SK-N-SH (cell line): ENCODE results near the gene GNB1L. TPM values are rescaled to one million over a fixed set of nuclear protein-coding genes. Genes with fewer than 3 reads are reported as not detected.

Experiments
- CTCF ChIA-PET: fragments of 300-600, 350-600 bp; formaldehyde crosslinking; extraction: SDS; loops from one replicate; lab custom pipeline; 2021; lab: Yijun Ruan, JAX
- POLR2A ChIA-PET: fragments of 350-600 bp; sonication (Branson Sonifier 250); formaldehyde crosslinking; extraction: SDS; loops from one replicate; lab custom pipeline; 2020; ENCODE audit warnings: antibody characterized with exemption, inconsistent platforms; lab: Yijun Ruan, JAX
- DNase-seq: peaks from one replicate; pipeline ENCODE4 v3.0.0; 2012
- H2AFZ ChIP-seq: fragments of 200-600 bp; sonication (generic); 2 replicates; pipeline ENCODE4 v1.8.1; 2016; ENCODE audit warnings: antibody characterized with exemption, mild to moderate bottlenecking, low read depth
- H3F3A ChIP-seq: fragments of 200-600 bp; sonication (generic); replicated peaks from 2 replicates; pipeline ENCODE3; 2016; ENCODE audit warnings: antibody characterized with exemption, mild to moderate bottlenecking; ENCODE audit not compliant: insufficient read depth
- H3K27ac ChIP-seq, 2 experiments: fragments of 200-500 bp in 1 of 2; fragments of 200-600 bp in 1 of 2; sonication (Bioruptor generic) in 1 of 2; sonication (generic), shearing (Covaris generic) in 1 of 2; 2 replicates each; pipeline versions ENCODE4 v1.5.1 to v1.6.1; 2014 to 2016; ENCODE audit warnings: low read depth in 2 of 2, inconsistent platforms in 1 of 2, low read length in 1 of 2, mild to moderate bottlenecking in 1 of 2, mixed read lengths in 1 of 2
- H3K27me3 ChIP-seq: fragments of 200-600 bp; sonication (generic), shearing (Covaris generic); 2 replicates; pipeline ENCODE4 v1.6.1; 2016; ENCODE audit warnings: mixed run types; ENCODE audit not compliant: insufficient read depth
- H3K36me3 ChIP-seq, 2 experiments: fragments of 200-500 bp in 1 of 2; fragments of 200-600 bp in 1 of 2; sonication (Bioruptor generic) in 1 of 2; sonication (generic) in 1 of 2; replicated peaks in 1 of 2; 2 replicates each; pipeline versions ENCODE3 to v1.5.1; 2014 to 2016; ENCODE audit warnings: low read length in 1 of 2, mild to moderate bottlenecking in 1 of 2; ENCODE audit not compliant: insufficient read depth in 2 of 2, control insufficient read depth in 1 of 2
- H3K4me1 ChIP-seq, 2 experiments: fragments of 200-500 bp in 1 of 2; fragments of 200-600 bp in 1 of 2; sonication (Bioruptor generic) in 1 of 2; sonication (generic), shearing (Covaris generic) in 1 of 2; 2 replicates each; pipeline versions ENCODE4 v1.5.1 to v1.6.1; 2014 to 2016; ENCODE audit warnings: low read depth in 1 of 2, low read length in 1 of 2, mixed run types in 1 of 2; ENCODE audit not compliant: insufficient read depth in 2 of 2, control insufficient read depth in 1 of 2
- H3K4me2 ChIP-seq: fragments of 200-600 bp; sonication (generic), shearing (Covaris generic); 2 replicates; pipeline ENCODE4 v1.6.1; 2017; ENCODE audit warnings: mixed run types
- H3K4me3 ChIP-seq, 2 experiments: fragments of 200-500 bp in 1 of 2; fragments of 200-600 bp in 1 of 2; sonication (Bioruptor generic) in 1 of 2; sonication (generic), shearing (Covaris generic) in 1 of 2; 2 replicates each; pipeline versions ENCODE4 v1.5.1 to v1.8.1; 2014 to 2016; ENCODE audit warnings: low read depth in 2 of 2, inconsistent platforms in 1 of 2, low read length in 1 of 2, mild to moderate bottlenecking in 1 of 2, mixed read lengths in 1 of 2, moderate library complexity in 1 of 2
- H3K79me2 ChIP-seq: fragments of 200-600 bp; sonication (generic); 2 replicates; pipeline ENCODE4 v1.8.1; 2017; ENCODE audit warnings: mild to moderate bottlenecking; ENCODE audit not compliant: insufficient read depth
- H3K9ac ChIP-seq: fragments of 200-600 bp; sonication (generic); 2 replicates; pipeline ENCODE4 v1.6.1; 2017; ENCODE audit warnings: mixed run types
- H3K9me2 ChIP-seq: fragments of 200-600 bp; sonication (generic); 2 replicates; pipeline ENCODE4 v1.6.1; 2017; ENCODE audit warnings: mixed run types
- H3K9me3 ChIP-seq: fragments of 200-600 bp; sonication (generic); 2 replicates; pipeline ENCODE4 v1.6.1; 2017; ENCODE audit warnings: mixed run types, mild to moderate bottlenecking, moderate library complexity
- H4K20me1 ChIP-seq: fragments of 200-600 bp; sonication (generic); 2 replicates; pipeline ENCODE4 v1.6.1; 2017; ENCODE audit warnings: mild to moderate bottlenecking, mixed run types; ENCODE audit not compliant: insufficient read depth
- CHD2 ChIP-seq: fragments of 150-350 bp; IDR thresholded peaks from 2 replicates; pipeline ENCODE4 v1.6.1; 2018; ENCODE audit warnings: low read length; ENCODE audit not compliant: partially characterized antibody
- ELF1 ChIP-seq: IDR thresholded peaks from 2 replicates; pipeline ENCODE4 v1.4.0; 2012
- FOSL2 ChIP-seq: IDR thresholded peaks from 2 replicates; pipeline ENCODE4 v1.4.0; 2012; ENCODE audit warnings: low read depth, mild to moderate bottlenecking, moderate library complexity, borderline replicate concordance
- FOXM1 ChIP-seq: IDR thresholded peaks from 2 replicates; pipeline ENCODE4 v1.4.0; 2012; ENCODE audit warnings: low read depth, mild to moderate bottlenecking
- MAX ChIP-seq: IDR thresholded peaks from 2 replicates; pipeline ENCODE4 v1.4.0; 2012; ENCODE audit warnings: low read depth
- MXI1 ChIP-seq: IDR thresholded peaks from 2 replicates; pipeline ENCODE4 v1.6.1; 2012; ENCODE audit warnings: mild to moderate bottlenecking, low read depth, low read length, improper control_type of control experiment
- NRF1 ChIP-seq: IDR thresholded peaks from 2 replicates; pipeline ENCODE4 v1.6.1; 2012; ENCODE audit warnings: low read depth, mild to moderate bottlenecking, low read length
- RAD21 ChIP-seq: IDR thresholded peaks from 2 replicates; pipeline ENCODE4 v1.6.1; 2012; ENCODE audit warnings: mild to moderate bottlenecking, low read length
- SMC3 ChIP-seq: IDR thresholded peaks from 2 replicates; pipeline ENCODE4 v1.6.1; 2012; ENCODE audit warnings: low read depth, low read length, improper control_type of control experiment
- USF1 ChIP-seq: IDR thresholded peaks from 2 replicates; pipeline ENCODE4 v1.4.0; 2012; ENCODE audit warnings: low read depth, borderline replicate concordance
- WGBS: methylation state at CpG from one replicate; pipeline ENCODE4 v1.1.6; 2017; ENCODE audit warnings: low lambda C conversion rate; 5-methylcytosine and 5-hydroxymethylcytosine counted together
- polyA plus RNA-seq, 3 experiments: library from polyadenylated mRNA; depleted of rRNA; stranded (reverse); fragments of >200 nt; gene quantifications; 2 replicates each; pipeline ENCODE4 v1.2.3, GENCODE V29; 2012
- TF ChIP-seq, protein P1 (sequence below): IDR thresholded peaks from 2 replicates; pipeline ENCODE4; 2012

The GNB1L gene
- polyA plus RNA-seq, 1 of the 3 experiments (the other 2 are of a cell fraction) = 5.9 TPM

GRCh38 chr22:19796160-19796559 is 58.5 kb downstream of the GNB1L start:
- H3K36me3 ChIP-seq = peaks cover 0 to 4% of the 10 kb centered on the region in 2 experiments
- no peaks in the 10 kb centered on the region for H3K9me3 ChIP-seq
- no peaks in the 10 kb centered on the region for H3K9me2 ChIP-seq
- H3K79me2 ChIP-seq = no peaks in the 10 kb centered on the region
- no peaks in the 10 kb centered on the region for H4K20me1 ChIP-seq
- H2AFZ ChIP-seq = no peak overlapping the region
- H3K27me3 ChIP-seq = no peaks in the 10 kb centered on the region
- DNase-seq = peak; percentile 64
- 97% methylated on average over 6 of the region's 7 CpGs for WGBS
- no peak overlapping the region for H3K4me2 ChIP-seq
- H3K9ac ChIP-seq = no peak overlapping the region
- TF ChIP-seq USF1 = no peak
- no peak for TF ChIP-seq RAD21
- peak; percentile 78; the same call in 1 of the 2 replicates for TF ChIP-seq MXI1
- no peak for TF ChIP-seq FOXM1
- no peak for TF ChIP-seq NRF1
- TF ChIP-seq, protein P1, sequence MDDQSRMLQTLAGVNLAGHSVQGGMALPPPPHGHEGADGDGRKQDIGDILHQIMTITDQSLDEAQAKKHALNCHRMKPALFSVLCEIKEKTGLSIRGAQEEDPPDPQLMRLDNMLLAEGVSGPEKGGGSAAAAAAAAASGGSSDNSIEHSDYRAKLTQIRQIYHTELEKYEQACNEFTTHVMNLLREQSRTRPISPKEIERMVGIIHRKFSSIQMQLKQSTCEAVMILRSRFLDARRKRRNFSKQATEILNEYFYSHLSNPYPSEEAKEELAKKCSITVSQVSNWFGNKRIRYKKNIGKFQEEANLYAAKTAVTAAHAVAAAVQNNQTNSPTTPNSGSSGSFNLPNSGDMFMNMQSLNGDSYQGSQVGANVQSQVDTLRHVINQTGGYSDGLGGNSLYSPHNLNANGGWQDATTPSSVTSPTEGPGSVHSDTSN = no peak
- ChIA-PET CTCF (interaction anchor here (3.4 kb wide), 1 partner anchor 65 kb away, joined by 19 read pairs; no protein-coding TSS in a partner anchor), POLR2A (no interaction called here)
- no peaks in the 10 kb centered on the region for H3F3A ChIP-seq
- H3K27ac ChIP-seq = no peak overlapping the region
- no peak overlapping the region for H3K4me3 ChIP-seq
- H3K4me1 ChIP-seq = peaks cover 17 to 56% of the 10 kb centered on the region in 2 experiments; a peak in 3 of 4 replicates

- H2AFZ ChIP-seq = no peak overlapping the region
- H3K9me3 ChIP-seq = no peaks in the 10 kb centered on the region
- no peaks in the 10 kb centered on the region for H3K9me2 ChIP-seq
- CTCF ChIA-PET = interaction anchor here (0.7 kb wide), 1 partner anchor 9 kb away, joined by 3 read pairs; no protein-coding TSS in a partner anchor
- no peak for DNase-seq
- H3K36me3 ChIP-seq = peaks cover 0 to 4% of the 10 kb centered on the region in 2 experiments
- WGBS = 94% methylated on average over 4 of the region's 6 CpGs
- no peak overlapping the region for H3K4me2 ChIP-seq
- H3K79me2 ChIP-seq = no peaks in the 10 kb centered on the region
- no peak overlapping the region for H3K4me3 ChIP-seq
- peaks cover 17 to 51% of the 10 kb centered on the region in 2 experiments; a peak in 3 of 4 replicates for H3K4me1 ChIP-seq
- H3K9ac ChIP-seq = no peak overlapping the region
- POLR2A ChIA-PET = no interaction called here
- H3K27ac ChIP-seq = no peak overlapping the region; a peak in 1 of 4 replicates
- H3K27me3 ChIP-seq = no peaks in the 10 kb centered on the region
- H3F3A ChIP-seq = no peaks in the 10 kb centered on the region
- TF ChIP-seq CHD2 (no peak), SMC3 (no peak), FOSL2 (no peak), MAX (no peak), ELF1 (no peak), NRF1 (no peak)
- TF ChIP-seq, protein P1 = no peak
- H4K20me1 ChIP-seq = no peaks in the 10 kb centered on the region
These were observed 59.1 kb downstream of the GNB1L start for GRCh38 chr22:19795617-19796008.
